ENCODE results near the gene RAB24. TPM values are rescaled to one million over a fixed set of nuclear protein-coding genes. Genes with fewer than 3 reads are reported as not detected.

Gene RAB24
- total and polyA plus RNA-seq, 4 donors: 8.5 to 19.0 (median 12.0) TPM

GRCh38 chr5:177316005-177316404 lies 12.5 kb upstream of the RAB24 start:
- Histone ChIP-seq H3K9me3 (ENCODE audit: control insufficient read depth in 4 of 4, low read length in 3 of 4) (no peaks in the 10 kb centered on the region), H3K9ac (ENCODE audit: low read depth in 1 of 2, low read length in 2 of 2) (no peak overlapping the region), H3K4me1 (ENCODE audit: control insufficient read depth in 4 of 4, insufficient read depth in 4 of 4, low read length in 3 of 4) (peaks cover 7 to 21% (median 17%) of the 10 kb centered on the region in 4 donors), H3K4me3 (ENCODE audit: low read depth in 1 of 3, low read length in 3 of 3) (no peak overlapping the region), H3K27ac (ENCODE audit: low read depth in 1 of 2, low read length in 2 of 2) (no peak overlapping the region), H3K36me3 (ENCODE audit: control insufficient read depth in 4 of 4, insufficient read depth in 3 of 4, low read depth in 1 of 4, low read length in 3 of 4) (no peaks in the 10 kb centered on the region), H3K27me3 (ENCODE audit: control insufficient read depth in 4 of 4, insufficient read depth in 4 of 4, low read length in 3 of 4) (no peaks in the 10 kb centered on the region)
- TF ChIP-seq RAD21 (IDR thresholded peaks at IDR 0.05) (no peak), FOXA1 (IDR thresholded peaks at IDR 0.05) (no peak), HNF4G (IDR thresholded peaks at IDR 0.05) (no peak), RXRA (IDR thresholded peaks at IDR 0.05) (no peak), EGR1 (IDR thresholded peaks at IDR 0.05; ENCODE audit: low read depth in 2 of 2) (no peak)
- no peak for DNase-seq (ENCODE audit: low spot score)
- 94% methylated on average over 3 of the region's 3 CpGs for WGBS

- no peak for TF ChIP-seq ZBTB33 (IDR thresholded peaks at IDR 0.05)
- Histone ChIP-seq H3K4me3 (ENCODE audit: low read depth in 1 of 3, low read length in 3 of 3) (no peak overlapping the region), H3K9ac (ENCODE audit: low read depth in 1 of 2, low read length in 2 of 2) (no peak overlapping the region), H3K27ac (ENCODE audit: low read depth in 1 of 2, low read length in 2 of 2) (no peak overlapping the region), H3K9me3 (ENCODE audit: control insufficient read depth in 4 of 4, low read length in 3 of 4) (no peaks in the 10 kb centered on the region), H3K4me1 (ENCODE audit: control insufficient read depth in 4 of 4, insufficient read depth in 4 of 4, low read length in 3 of 4) (peaks cover 7 to 24% (median 17%) of the 10 kb centered on the region in 4 donors), H3K27me3 (ENCODE audit: control insufficient read depth in 4 of 4, insufficient read depth in 4 of 4, low read length in 3 of 4) (no peaks in the 10 kb centered on the region), H3K36me3 (ENCODE audit: control insufficient read depth in 4 of 4, insufficient read depth in 3 of 4, low read depth in 1 of 4, low read length in 3 of 4) (no peaks in the 10 kb centered on the region)
- 93% methylated on average over 7 of the region's 7 CpGs for WGBS
- DNase-seq (ENCODE audit: low spot score): no peak
Observed at GRCh38 chr5:177315411-177315810, 11.9 kb upstream of the RAB24 start.

- Histone ChIP-seq H3K4me1 (ENCODE audit: control insufficient read depth in 4 of 4, insufficient read depth in 4 of 4, low read length in 3 of 4) (peaks cover 7 to 24% (median 17%) of the 10 kb centered on the region in 4 donors), H3K9me3 (ENCODE audit: control insufficient read depth in 4 of 4, low read length in 3 of 4) (no peaks in the 10 kb centered on the region), H3K4me3 (ENCODE audit: low read depth in 1 of 3, low read length in 3 of 3) (no peak overlapping the region), H3K27me3 (ENCODE audit: control insufficient read depth in 4 of 4, insufficient read depth in 4 of 4, low read length in 3 of 4) (no peaks in the 10 kb centered on the region), H3K27ac (ENCODE audit: low read depth in 1 of 2, low read length in 2 of 2) (no peak overlapping the region), H3K36me3 (ENCODE audit: control insufficient read depth in 4 of 4, insufficient read depth in 3 of 4, low read depth in 1 of 4, low read length in 3 of 4) (no peaks in the 10 kb centered on the region), H3K9ac (ENCODE audit: low read depth in 1 of 2, low read length in 2 of 2) (no peak overlapping the region)
- no peak for DNase-seq (ENCODE audit: low spot score)
- 89% methylated on average over 18 of the region's 18 CpGs for WGBS
- no peak for TF ChIP-seq FOXA1 (IDR thresholded peaks at IDR 0.05)
- no peak for TF ChIP-seq JUND (IDR thresholded peaks at IDR 0.05)
- TF ChIP-seq REST (IDR thresholded peaks at IDR 0.05): no peak
- TF ChIP-seq SP1 (IDR thresholded peaks at IDR 0.05): no peak
- no peak for TF ChIP-seq YY1 (IDR thresholded peaks at IDR 0.05)
- no peak for TF ChIP-seq MAX (IDR thresholded peaks at IDR 0.05)
- no peak for TF ChIP-seq ATF3 (IDR thresholded peaks at IDR 0.05)
- TF ChIP-seq GABPA (IDR thresholded peaks at IDR 0.05 in 1 of 2, conservative IDR thresholded peaks at IDR 0.05 in 1 of 2): no peak
- TF ChIP-seq NR2F2 (IDR thresholded peaks at IDR 0.05): no peak
- no peak for TF ChIP-seq RAD21 (IDR thresholded peaks at IDR 0.05)
- TF ChIP-seq ZBTB33 (IDR thresholded peaks at IDR 0.05): no peak
- no peak for TF ChIP-seq EGR1 (IDR thresholded peaks at IDR 0.05; ENCODE audit: low read depth in 2 of 2)
- TF ChIP-seq TAF1 (conservative IDR thresholded peaks at IDR 0.05): no peak
- TF ChIP-seq HNF4G (IDR thresholded peaks at IDR 0.05): no peak
- no peak for TF ChIP-seq HNF4A (conservative IDR thresholded peaks at IDR 0.05)
- no peak for TF ChIP-seq FOXA2 (IDR thresholded peaks at IDR 0.05)
- no peak for TF ChIP-seq RXRA (IDR thresholded peaks at IDR 0.05)
Observed at GRCh38 chr5:177314376-177315342, 11.1 kb upstream of the RAB24 start.
